RPMI8226 (cell line): ENCODE measurements around the gene KRT78.
"Not testable (repeated sequence)": the region's sequence is repeated elsewhere in the genome, so short reads cannot be mapped to it uniquely, and the experiment has no call there.

Source experiments
- DNase-seq: peaks from one replicate; pipeline ENCODE4 v3.0.0-alpha.2; 2015

The KRT78 gene

DNA sequence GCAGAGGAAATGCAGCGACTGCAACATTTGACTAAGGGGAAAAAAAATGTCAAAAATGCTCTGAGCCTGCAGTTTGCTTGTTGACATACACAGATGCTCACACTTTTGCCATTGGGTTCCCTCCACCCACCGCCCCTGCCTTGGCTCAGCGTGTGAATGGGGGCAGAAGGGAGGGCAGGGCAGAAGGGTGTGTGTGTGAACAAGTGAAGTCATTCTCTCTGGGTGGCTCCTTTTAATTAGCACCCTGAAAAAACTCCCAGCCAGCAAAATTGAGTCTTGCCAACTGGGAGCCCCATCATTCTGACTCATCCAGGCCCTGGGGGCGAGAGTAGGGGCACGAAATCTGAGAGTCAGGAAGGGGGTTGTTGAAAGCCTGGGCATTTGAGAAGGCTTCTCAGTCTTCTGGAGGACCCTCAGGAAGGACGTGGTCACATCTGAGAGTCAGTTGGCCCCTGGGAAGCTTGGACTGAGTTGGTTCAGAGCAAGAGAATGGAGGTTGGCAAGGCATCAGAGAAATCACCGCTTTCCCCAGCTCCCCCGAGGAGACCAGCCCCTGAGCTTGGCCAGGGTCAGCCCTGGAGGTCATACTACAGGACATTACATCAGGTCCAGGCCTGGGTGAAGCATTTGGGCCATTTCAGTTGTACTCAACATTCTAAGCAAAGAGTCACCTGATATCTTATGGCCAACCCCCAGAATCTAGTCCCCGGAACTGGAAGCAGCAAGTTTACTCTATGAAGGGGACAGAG is 22.7 kb upstream of the KRT78 start:
- peak; percentile 91 for DNase-seq

DNA sequence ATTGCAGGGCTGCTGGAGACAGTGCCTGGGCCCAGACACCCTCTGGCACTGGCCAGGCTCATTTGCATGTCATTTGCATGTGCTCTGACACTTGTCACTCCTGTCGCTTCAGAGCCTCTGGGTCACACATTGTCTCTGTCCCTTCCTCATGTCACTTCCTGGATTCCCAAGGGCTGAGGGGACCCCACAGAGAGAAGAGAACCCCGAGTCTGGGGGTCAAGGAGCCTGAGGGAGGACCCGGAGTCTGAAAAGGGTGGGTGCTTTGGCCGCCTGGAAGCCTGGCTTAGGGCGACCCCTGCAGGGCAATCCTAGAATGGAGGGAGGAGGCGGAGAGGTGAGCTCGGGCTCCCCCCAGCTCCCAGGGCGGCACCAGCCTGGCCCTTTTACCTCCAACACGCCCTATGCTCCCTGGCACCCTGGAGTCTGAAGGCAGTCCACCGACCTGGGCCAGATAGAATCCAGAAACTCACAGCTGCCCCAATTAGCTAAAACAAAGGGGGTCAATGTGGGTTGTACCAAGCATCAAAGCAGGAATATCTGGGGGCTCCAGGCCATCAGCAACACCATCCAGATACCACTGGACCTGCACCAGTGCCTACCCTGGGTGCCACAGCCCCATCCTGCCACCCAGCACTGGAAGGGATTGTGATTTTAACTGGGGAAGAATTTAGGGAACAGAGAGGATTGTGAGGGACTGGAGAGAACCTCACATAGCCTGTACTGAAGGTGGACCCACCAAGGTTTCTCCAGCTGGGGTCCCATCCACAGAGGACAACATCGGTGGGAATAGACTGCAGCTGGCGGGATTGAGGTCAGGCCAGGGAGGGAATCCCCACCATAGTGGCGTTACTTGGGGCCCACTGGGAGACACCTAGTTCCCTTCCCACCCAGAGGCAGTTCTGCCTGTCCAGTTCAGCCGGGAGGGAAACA is 21.8 kb upstream of the KRT78 start:
- DNase-seq = peak; percentile 85

DNA sequence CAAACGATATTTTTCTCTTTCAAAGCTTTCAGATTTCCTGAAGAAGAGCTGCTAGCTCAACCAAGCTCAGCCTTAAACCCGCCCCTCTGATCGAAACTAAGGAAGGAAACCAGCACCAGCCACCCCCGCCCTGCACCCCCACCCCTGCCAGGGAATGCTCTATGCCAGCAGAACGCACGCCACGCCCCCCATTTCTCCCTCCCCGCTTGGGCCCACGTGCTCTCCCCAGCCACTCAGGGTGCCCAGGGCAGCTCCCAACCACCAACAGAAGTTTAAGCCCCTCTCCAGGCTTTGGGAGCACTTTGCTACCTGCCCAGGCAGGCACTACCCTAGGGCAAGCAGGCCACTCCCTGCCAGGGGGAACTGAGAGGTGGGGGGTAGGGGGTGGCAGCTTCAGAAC is 18.8 kb upstream of the KRT78 start:
- peak; percentile 91 for DNase-seq

DNA sequence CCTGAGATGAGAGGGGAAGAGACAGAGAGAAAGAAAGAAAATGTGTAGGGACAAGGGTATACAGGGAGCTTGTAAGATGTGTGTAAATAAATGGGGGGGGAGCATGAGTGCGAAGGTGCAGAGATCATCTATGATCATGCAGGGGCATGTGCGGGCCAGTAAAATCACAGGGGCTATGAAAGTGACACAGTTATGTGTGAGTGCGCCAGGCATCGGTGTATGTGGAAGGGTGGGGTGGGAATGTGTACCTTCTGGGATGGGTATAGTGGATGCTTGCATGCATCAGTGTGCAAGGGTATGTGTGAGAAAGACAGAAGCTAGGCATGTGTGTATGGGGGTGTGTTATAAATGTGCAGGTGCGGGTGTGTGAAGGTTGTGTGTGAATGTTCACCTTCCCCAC is 18.4 kb upstream of the KRT78 start:
- no peak for DNase-seq

DNA sequence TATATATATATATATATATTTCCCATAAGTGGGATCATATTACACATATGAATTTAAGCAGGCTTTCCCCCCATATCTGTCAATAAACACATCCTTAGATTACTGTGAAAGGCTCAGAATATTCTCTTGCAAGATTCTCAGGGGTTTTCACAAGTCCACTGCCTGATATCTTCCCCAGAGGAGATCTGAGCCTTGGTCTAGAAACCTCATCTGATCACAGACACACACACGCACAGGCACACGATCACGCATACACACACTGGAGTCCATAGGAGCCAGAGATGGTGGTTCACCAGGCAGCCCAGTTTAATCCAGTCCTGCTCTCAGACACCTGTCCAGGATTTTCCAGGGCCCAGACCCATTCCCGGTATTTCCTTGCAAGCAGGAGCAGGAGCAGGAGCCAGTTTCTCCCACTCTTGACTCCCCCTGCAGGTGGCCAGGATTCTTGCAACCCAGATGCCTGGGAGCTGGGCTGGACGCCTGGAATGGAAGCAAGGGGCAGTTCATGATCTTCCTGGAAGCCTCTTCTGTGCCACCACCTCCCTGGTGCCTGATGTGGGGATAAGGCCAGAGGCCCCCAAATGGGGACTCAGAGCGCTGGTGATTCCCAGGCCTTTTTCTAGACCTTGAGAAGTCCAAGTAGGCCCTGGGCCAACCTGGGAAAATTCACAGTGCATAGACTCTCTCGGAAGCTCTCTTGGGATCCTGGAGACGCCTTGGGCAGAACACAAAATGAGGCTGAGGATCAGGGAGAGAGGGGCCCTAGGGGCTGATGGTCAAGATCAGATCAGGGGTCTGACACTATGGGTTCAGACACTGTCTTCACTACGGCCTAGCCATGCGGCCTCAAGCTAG is 16.5 kb upstream of the KRT78 start:
- DNase-seq = no peak

DNA sequence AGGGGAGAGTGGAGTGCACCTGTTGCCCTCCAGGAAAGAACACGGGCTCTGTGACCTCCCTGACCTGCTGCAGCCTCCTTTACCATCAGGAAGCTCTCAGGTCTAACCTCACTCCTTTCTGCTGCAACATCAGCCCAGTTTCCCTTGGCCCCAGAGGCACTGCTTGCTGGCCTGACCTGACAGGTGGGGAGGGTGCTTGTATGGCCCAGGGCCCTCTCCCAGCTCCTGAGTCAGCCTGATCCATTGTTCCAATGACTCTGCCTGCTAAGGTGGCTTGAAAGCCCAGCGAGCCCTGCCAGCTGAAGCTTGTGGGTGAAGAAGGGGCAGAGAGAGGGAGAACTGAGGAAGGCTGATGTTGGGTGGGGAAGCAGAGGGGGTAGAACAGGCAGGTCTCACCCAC is 13.2 kb upstream of the KRT78 start:
- no peak for DNase-seq

DNA sequence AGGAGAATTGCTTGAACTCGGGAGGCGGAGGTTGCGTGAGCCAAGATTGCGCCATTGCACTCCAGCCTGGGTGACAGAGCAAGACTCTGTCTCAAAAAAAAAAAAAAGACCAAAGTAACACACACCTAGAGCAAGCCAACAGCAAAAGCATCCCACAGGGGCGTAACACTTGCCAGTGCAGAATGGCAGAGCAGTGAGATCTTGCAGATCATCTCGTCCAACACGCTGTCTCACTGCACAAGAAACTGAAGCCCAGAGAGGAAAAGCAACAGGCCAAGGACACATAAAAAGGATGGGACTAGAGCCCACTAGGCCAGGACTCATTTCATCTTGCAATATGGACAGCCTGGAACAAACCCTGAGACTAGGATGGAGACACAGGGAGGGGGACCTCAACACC is 12.7 kb upstream of the KRT78 start:
- no peak for DNase-seq

DNA sequence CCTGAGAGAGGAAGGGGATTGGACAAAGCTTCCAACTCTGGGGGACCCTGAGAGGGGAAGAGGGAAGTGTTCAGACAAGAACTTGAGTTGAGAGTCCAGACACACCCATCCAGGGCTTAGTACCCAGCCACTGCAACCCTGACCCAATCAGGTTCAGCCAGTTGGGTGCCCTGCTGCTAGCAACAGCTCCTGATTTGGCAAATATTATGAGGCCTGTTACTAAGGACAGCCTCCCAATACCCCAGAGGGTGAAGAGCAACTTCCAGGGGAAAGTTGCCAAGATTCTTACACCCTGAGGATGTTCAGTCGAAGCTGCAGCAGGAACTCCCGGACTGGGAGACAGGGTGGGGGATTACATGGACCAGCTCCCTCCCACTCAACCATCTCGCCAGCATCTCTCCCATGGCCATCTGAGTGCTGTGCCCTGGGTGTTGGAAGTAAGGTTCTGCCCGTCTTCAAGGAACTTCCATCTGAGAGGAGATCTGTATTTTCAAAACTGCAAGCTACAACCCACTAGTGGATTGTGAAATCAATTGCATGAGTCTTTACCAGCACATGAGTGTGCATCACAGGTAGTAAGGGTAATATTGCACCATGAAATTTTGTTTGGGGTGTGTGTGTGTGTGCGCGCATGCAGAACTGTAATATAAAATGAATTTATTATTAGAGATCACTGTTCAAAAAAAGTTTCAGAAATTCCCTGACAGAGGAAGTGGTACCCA is 11.5 kb upstream of the KRT78 start:
- DNase-seq = no peak

DNA sequence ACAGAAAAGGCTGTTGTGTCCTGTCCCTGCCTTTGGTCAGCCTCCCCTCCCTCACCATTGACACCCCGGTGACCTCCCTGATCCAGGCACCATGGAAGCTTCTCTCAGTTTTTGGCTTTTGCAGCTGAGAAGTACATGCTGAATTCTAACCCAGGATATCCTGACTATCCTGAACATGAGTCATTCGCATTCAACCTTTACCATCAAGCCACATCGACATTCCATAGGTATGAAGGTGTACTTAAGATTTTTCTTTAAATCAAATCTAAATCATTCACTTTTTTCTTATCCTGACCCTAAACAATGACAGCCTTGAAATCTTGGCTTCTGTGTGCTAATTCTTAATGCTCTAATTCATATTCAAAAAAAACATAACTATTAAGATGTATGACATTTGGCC is 8.7 kb upstream of the KRT78 start:
- no peak for DNase-seq

DNA sequence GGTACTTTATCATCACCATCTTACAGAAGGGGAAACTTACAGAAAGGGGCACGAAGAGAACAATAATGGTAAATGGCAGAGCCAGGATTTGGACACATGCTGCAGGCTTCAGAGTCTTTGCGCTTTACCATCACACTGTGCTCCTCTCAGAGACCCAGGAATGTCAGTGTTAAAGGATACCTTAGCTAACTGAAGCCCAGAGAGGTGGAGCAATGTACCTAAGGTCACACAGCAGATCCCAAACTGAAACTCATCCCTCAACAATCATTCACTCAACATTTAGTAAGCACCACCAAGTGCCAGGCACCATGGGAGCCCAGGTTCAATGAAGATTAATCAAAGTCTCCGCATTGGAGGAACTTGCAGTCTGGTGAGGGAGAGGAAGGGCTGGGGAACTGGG is 8.0 kb upstream of the KRT78 start:
- DNase-seq = no peak

DNA sequence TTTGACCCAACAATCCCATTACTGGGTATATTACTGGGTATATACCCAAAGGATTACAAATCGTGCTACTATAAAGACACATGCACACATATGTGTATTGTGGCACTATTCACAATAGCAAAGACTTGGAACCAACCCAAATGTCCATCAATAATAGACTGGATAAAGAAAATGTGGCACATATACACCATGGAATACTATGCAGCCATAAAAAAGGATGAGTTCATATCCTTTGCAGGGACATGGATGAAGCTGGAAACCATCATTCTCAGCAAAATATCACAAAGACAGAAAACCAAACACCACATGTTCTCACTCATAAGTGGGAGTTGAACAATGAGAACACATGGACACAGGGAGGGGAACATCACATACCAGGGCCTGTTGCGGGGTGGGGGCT is 7.3 kb upstream of the KRT78 start:
- DNase-seq = not testable (repeated sequence)

DNA sequence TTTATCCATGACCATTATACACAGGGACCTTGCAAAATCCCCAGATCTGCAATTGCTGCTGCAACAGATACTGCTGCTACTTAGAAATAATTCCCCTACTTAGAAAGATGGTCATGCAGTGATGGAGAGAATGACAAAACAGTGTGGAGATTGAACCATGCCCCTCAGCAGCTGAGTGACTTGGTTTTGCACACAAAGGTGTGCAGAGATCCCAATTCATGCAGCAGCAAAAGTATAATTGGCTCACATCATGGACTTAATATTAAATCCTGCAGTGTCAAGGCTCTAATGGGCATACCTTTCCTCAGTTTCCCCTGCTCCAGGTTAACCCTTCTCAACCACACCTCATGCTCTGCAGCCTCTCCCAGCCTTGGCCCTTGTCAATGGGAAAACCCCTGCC is 3.0 kb upstream of the KRT78 start:
- no peak for DNase-seq

DNA sequence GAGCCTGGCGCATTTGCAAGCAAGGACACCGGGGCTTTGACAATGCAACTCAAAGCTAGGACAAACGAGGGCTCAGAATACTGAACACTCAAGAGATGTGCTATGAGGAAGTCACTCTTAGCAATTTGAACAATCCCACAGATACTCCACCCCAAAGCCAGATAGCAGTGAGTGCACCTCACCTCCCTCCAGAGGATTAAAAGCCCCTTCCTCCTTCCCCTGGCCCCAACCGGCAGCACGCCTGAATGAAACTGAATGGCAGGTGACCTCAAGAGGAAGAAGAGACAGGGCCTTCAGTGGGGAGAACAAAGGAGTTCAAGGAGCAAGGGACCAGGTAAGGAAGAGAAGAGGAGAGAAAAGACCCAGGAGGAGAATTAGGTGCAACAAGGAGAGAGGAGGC is 1.9 kb upstream of the KRT78 start:
- no peak for DNase-seq

DNA sequence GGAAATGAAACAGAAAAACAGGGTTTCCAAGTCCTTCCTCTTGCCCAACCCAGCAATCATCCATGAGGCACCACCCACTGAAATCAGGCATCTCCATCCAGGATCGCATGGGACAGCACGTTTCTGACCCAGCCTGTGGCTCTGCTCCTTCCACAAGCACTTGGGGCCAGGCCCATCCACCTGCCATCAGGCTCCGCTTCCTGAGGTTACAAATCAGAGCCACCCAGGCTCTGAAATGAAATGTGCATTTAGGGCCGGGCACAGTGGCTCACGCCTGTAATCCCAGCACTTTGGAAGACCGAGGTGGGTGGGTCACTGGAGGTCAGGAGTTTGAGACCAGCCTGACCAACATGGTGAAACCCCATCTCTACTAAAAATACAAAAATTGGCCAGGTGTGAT is 717 bp upstream of the KRT78 start:
- DNase-seq = no peak

DNA sequence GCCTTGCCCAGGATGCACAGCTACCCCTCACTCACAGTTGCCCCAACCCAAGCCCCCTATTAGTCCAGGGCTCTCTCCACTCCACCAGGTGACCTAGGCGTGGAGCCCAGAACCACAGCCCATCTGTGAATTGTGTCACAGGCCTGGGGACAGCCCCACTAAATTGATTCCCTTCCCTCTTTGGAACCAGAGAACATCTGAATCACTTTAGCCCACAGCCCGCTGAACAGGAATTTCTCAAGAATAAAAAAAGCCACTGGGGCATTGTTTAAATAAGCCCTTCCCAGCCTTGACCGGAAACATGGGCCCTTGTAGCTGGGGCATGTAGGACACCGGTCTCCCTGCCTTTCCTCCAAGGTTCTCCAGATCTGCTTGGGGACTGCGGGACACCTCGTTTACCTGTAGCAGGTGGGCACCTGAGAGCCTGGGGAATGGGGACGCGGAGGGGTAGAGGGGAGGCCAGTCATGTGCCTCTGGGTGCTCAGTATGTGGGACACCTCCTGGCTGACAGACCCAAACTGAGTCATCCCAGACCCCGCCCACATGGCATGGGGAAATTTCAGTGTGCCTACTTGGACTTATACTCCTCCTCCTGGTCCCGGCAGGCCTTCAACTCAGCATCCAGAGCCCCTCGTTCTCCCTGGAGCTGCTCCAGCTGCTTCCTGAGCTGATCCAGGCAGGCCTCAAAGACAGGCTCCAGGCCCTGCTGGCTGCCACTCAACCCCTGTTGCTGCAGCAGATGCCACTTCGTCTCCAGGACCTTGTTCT is 1.3 kb downstream of the KRT78 start:
- no peak for DNase-seq

DNA sequence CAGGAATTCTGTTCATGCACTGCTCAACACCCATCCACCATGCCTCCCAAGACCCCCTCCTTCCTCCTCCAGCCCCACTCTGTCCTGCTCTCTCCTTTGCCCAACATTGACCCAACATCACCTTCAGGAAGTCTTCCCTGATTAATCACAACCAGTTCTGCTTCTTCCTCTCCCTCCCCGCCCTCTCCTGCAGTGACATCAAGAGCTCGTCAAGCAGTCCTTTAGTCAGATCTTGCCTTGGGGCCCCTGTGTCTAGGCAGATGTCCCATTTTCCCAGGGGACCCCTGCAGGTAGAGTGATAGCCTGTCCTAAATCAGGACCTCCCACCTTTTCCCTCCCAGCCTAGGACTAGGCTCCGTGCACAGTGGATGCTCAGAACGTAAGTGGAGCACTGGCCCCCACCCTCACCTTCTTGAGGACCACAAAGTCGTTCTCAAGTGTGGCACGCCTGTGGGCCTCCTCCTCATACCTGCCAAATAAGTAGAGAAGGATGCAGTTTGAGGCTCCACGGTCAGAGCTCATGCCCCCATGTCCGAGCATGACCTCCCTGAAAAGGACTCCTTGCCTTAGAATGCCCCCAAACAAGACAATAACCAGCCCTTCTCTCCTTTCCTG is 2.3 kb downstream of the KRT78 start:
- no peak for DNase-seq

DNA sequence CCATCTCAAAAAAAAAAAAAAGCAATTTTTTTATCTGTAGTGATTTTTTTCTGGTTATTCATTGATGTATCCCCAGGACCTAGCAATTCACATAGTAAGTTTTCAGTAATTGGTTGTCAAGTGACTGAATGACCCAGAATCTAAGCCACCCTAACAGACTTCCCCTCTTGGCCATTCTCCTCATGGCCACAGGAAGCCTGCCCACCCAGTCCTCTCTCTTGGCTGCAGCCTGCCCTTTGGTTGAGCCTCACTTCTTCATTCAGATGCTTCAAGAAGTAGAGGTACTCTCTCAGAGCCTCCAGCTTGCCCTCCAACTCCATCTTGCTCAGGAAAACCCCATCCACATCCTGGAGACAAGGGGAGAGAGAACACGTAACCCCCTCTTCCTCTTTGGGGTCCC is 2.8 kb downstream of the KRT78 start:
- DNase-seq = no peak

DNA sequence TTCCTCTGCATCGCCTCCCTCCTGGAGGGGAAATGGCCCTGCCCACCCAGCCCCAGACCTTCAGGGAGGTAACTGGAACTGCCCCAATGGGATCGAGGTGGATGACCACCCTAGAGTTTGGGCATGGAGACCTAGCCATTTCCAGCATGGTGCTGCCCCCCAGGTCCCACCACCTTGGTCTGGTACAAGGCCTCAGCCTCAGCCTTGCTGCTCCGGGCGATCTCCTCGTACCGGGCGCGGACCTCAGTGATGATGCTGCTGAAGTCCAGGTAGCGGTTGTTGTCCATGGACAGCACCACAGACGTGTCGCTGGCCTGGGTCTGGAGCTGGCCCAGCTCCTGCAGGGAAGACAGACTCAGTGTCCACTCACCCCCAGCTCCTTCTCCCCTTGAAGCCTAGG is 4.4 kb downstream of the KRT78 start:
- no peak for DNase-seq

DNA sequence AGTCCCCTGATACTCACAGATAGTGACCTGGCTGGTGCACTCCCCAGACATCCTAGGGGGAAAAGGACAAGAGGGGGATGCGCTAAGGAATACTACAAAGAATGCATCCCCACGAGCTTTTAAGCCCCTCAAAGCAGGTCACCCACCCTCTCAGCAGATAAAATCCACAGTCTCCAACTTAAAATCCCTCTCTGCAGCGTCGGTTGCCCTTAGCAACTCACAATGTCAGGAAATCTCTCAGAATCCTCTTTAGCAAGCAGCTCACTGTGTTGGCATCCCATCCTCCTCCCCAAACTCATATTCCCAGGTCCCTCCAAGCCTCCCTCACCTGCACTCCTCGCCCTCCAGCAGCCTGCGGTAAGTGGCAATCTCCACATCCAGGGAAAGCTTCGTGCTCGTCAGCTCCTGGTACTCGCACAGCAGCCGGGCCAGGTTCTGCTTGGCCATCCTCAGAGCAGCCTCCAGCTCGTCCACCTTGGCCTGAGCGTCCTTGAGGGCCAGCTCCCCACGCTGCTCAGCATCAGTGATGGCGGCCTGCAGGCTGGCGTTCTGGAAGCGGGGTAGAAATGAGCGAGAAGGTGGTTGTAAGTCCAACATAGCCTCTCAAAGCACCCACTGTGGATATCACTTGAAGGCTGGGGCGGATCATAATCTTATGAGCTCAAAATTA is 9.2 kb downstream of the KRT78 start:
- DNase-seq = no peak

DNA sequence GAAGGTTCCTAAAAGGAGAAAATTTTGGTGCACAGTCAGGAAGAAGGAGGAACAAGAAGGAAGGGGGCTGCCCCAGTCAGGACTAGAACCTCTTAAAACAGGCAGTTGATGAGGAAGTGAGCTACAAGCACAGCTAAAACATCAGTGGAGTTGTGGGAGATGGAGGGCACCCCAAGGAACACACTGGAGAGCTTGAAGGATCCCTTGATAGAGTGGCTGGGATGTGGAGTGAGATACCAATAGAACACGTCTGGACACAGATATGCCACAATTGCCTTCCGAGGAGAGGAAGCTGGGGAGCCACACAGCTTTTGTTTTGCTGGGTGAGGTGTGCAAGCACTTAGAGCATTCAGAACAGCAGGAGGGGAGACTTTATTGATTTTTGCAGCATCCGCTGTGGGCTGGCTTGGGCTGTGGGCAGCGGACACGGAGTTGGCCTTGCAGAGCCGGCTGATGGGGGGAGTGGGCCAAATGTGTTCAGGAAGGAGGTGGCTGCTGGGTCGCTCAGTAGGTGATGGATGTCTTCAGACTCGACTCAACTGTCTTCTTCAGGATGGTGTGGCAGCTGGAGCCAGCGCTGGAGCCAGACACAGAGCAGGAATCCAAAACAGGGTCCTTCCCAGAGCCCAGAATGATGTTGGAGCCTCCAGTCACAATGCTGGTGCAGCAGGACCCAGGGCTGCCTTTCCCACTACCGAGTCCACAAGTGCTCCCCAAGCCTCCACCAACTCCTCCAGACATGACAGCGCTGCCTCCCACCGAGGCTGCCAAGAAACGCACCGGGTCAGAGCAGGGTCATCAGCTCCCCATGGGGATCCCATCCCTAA is 10.0 kb downstream of the KRT78 start:
- DNase-seq = no peak
